Cardiac fibroblast (primary cell): ENCODE data around the gene LRRC41.
A peak's percentile ranks its signal among the peaks of the same experiment; 100 is the strongest.

ENCODE experiments used
- DNase-seq, 2 donors: peaks; one replicate each; pipeline versions ENCODE4 v3.0.0 to v3.0.0-alpha.2; 2010; ENCODE audit warnings: low read depth in 2 of 2
- H3K4me3 ChIP-seq, 2 donors: replicated peaks in 1 of 2; 1 replicate in 1 of 2; 2 replicates in 1 of 2; pipeline ENCODE4 v1.5.1; 2011; ENCODE audit warnings: low read depth in 2 of 2, low read length in 2 of 2, mild to moderate bottlenecking in 2 of 2, moderate library complexity in 1 of 2
- CTCF ChIP-seq: IDR thresholded peaks from one replicate; pipeline ENCODE4 v1.5.1; 2011; ENCODE audit warnings: low read depth, mild to moderate bottlenecking, low read length, inconsistent platforms

The LRRC41 gene

GRCh38 chr1:46317323-46317722 is 13.9 kb upstream of the LRRC41 start:
- no peak for DNase-seq
- no peak overlapping the region for H3K4me3 ChIP-seq
- no peak for TF ChIP-seq CTCF

GRCh38 chr1:46315669-46316403 is 12.4 kb upstream of the LRRC41 start:
- TF ChIP-seq CTCF, result no peak
- peak in 1 of 2 donors; percentile 62 for DNase-seq
- no peak overlapping the region for H3K4me3 ChIP-seq

GRCh38 chr1:46310321-46310720 is 6.9 kb upstream of the LRRC41 start:
- no peak for DNase-seq
- TF ChIP-seq CTCF, result no peak
- H3K4me3 ChIP-seq, result no peak overlapping the region

GRCh38 chr1:46309401-46310159 is 6.2 kb upstream of the LRRC41 start:
- DNase-seq, result no peak
- TF ChIP-seq CTCF, result no peak
- no peak overlapping the region for H3K4me3 ChIP-seq

GRCh38 chr1:46306159-46306530 is 2.7 kb upstream of the LRRC41 start:
- no peak for TF ChIP-seq CTCF
- no peak for DNase-seq
- no peak overlapping the region for H3K4me3 ChIP-seq

GRCh38 chr1:46303872-46304326 is 483 bp upstream of the LRRC41 start:
- no peak for TF ChIP-seq CTCF
- DNase-seq, result peak in 1 of 2 donors; percentile 15

More at GRCh38 chr1:46303872-46304326, 483 bp upstream of the LRRC41 start:
- peak overlapping the region; percentile 76 to 79 for H3K4me3 ChIP-seq
